AG20443 (cell line): ENCODE results near the gene BFSP2.
A peak's percentile ranks its signal among the peaks of the same experiment; 100 is the strongest.
"Not testable (repeated sequence)": the region's sequence is repeated elsewhere in the genome, so short reads cannot be mapped to it uniquely, and the experiment has no call there.

Experiments used
- DNase-seq: peaks from one replicate; pipeline ENCODE4 v3.0.0; 2012; ENCODE audit warnings: low spot score, mixed read lengths

The BFSP2 gene

GRCh38 chr3:133457465-133458067 is 57.7 kb downstream of the BFSP2 start:
- DNase-seq: no peak

GRCh38 chr3:133459400-133459799 is 59.5 kb downstream of the BFSP2 start:
- peak; percentile 32 for DNase-seq

- no peak for DNase-seq
These were observed 61.0 kb downstream of the BFSP2 start for GRCh38 chr3:133460809-133461208.

- DNase-seq: no peak
These were observed 61.4 kb downstream of the BFSP2 start for GRCh38 chr3:133461291-133461690.

- no peak for DNase-seq
These were observed 63.5 kb downstream of the BFSP2 start for GRCh38 chr3:133463347-133463860.

- DNase-seq: peak; percentile 63
These were observed 64.7 kb downstream of the BFSP2 start for GRCh38 chr3:133464573-133464972.

- no peak for DNase-seq
These were observed 66.9 kb downstream of the BFSP2 start for GRCh38 chr3:133466531-133467386.

GRCh38 chr3:133467780-133468179 is 67.9 kb downstream of the BFSP2 start:
- no peak for DNase-seq

GRCh38 chr3:133468251-133468721 is 68.4 kb downstream of the BFSP2 start:
- no peak for DNase-seq

- no peak for DNase-seq
These were observed 69.4 kb downstream of the BFSP2 start for GRCh38 chr3:133469140-133469731.

GRCh38 chr3:133472242-133472641 is 72.4 kb downstream of the BFSP2 start:
- DNase-seq: peak; percentile 76

- no peak for DNase-seq
These were observed 73.0 kb downstream of the BFSP2 start for GRCh38 chr3:133472889-133473288.

- not testable (repeated sequence) for DNase-seq
These were observed 73.8 kb downstream of the BFSP2 start for GRCh38 chr3:133473472-133474191.

- peak; percentile 80 for DNase-seq
These were observed 74.5 kb downstream of the BFSP2 start for GRCh38 chr3:133474251-133474801.

GRCh38 chr3:133474817-133475216 is 75.0 kb downstream of the BFSP2 start:
- no peak for DNase-seq

- no peak for DNase-seq
These were observed 75.6 kb downstream of the BFSP2 start for GRCh38 chr3:133475245-133476010.

GRCh38 chr3:133476971-133477375 is 77.1 kb downstream of the BFSP2 start:
- no peak for DNase-seq

GRCh38 chr3:133477487-133477886 is 77.6 kb downstream of the BFSP2 start:
- DNase-seq: no peak

GRCh38 chr3:133478624-133479023 is 78.8 kb downstream of the BFSP2 start:
- no peak for DNase-seq

- DNase-seq: no peak
These were observed 79.5 kb downstream of the BFSP2 start for GRCh38 chr3:133479401-133479800.
